Epithelial cell of esophagus (primary cell): ENCODE data around the gene BCL2.

Experiments used
- DNase-seq: peaks from one replicate; pipeline ENCODE4 v3.0.0; 2010; ENCODE audit warnings: low read depth
- H3K4me3 ChIP-seq: 2 replicates; pipeline ENCODE4 v1.5.1; 2011; ENCODE audit warnings: mild to moderate bottlenecking, low read length, control low read depth
- CTCF ChIP-seq: IDR thresholded peaks from 2 replicates; pipeline ENCODE4 v1.5.1; 2011; ENCODE audit warnings: low read depth, mild to moderate bottlenecking, low read length, control low read depth, inconsistent platforms; ENCODE audit not compliant: insufficient read depth; ENCODE audit errors: missing control alignments

BCL2 gene

DNA sequence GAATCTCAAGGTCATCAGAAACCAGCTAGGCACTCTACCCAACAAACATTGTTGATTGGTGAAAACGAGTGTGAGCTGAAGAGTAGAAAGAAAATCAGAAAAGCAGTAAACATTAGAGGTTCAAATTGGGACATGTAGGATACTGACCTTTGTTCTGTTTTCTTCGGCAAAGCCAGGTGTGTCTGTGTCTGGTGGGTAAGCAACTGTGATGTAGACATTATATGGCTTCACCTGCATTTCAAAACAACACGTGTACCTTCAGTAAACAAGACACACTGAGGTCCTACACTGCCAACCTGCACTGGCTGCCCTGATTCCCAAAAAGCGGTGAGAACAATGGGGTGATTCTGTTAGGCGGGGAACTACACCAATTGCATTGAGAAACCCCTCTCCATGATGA lies 24.7 kb upstream of the BCL2 start:
- TF ChIP-seq CTCF: no peak
- H3K4me3 ChIP-seq: no peak overlapping the region
- no peak for DNase-seq

- DNase-seq: peak; percentile 36
- H3K4me3 ChIP-seq: no peak overlapping the region
- TF ChIP-seq CTCF: peak; percentile 67
Observed at GRCh38 chr18:63342206-63342605, 22.6 kb upstream of the BCL2 start.

DNA sequence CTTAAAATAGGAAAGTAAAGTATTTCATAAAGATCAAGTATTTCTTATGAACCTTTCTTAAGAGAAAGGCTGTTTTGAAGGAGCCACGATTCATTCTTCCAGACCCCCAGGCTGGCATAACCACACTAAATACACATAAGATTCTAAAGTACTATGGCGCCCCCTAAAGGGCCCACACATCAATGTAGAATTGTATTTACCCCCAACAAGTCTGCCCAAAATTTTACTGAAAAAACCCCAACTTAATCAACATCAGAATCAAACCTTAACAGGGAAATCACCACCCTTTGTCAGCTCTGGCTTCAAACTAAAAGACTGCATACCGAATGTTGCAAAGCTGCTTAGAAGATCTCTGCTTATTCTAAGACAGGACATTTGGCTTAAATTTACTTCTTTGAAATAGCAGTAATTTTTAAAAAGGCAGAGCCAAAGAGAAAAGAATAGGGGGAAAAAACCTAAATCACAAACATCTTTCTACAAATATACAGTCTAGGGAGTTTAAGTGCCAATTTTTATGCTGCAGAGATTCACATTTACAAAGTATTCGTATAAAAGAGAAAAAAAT lies 20.4 kb upstream of the BCL2 start:
- TF ChIP-seq CTCF: peak; percentile 43
- H3K4me3 ChIP-seq: no peak overlapping the region
- peak; percentile 36 for DNase-seq

GRCh38 chr18:63336366-63337099 lies 17.0 kb upstream of the BCL2 start:
- H3K4me3 ChIP-seq: no peak overlapping the region
- peak; percentile 92 for DNase-seq
- no peak for TF ChIP-seq CTCF

DNA sequence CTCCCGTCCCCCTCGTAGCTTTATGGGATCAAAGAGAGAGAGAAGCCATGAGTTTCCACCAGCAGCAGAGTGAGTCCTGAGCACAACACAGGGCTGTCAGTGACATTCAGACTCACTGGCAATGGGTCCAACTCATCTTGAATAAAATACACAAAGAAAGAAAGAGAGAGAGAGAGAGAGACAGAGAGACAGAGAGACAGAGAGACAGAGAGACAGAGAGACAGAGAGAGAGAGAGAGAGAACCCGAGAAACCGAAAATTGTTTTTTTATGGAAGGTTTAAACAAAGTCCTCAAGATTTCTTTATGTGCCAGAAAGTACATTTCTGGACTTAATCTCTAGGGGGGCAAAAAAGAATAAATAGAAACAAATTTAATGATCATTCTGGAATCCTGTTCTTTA lies 11.5 kb upstream of the BCL2 start:
- no peak for TF ChIP-seq CTCF
- no peak overlapping the region for H3K4me3 ChIP-seq
- no peak for DNase-seq

GRCh38 chr18:63329431-63330145 lies 10.0 kb upstream of the BCL2 start:
- H3K4me3 ChIP-seq: no peak overlapping the region
- no peak for DNase-seq
- TF ChIP-seq CTCF: no peak
